H1 (cell line): ENCODE measurements around the gene P2RX7. TPM values are rescaled to one million over a fixed set of nuclear protein-coding genes. Genes with fewer than 3 reads are reported as not detected.

Experiments
- CTCF ChIA-PET: fragments of 300-600 bp; sonication (Branson Sonifier 250); formaldehyde crosslinking; loops from one replicate; lab custom pipeline; 2021; ENCODE audit not compliant: partially characterized antibody; lab: Charles Lee
- POLR2A ChIA-PET: fragments of 300-600 bp; sonication (Branson Sonifier 250); formaldehyde crosslinking; loops from one replicate; lab custom pipeline; 2021; ENCODE audit warnings: inconsistent platforms; ENCODE audit not compliant: partially characterized antibody; lab: Charles Lee
- DNase-seq, 2 experiments: peaks; one replicate each; pipeline versions ENCODE4 v3.0.0 to v3.0.0-alpha.2; 2010 to 2022; ENCODE audit warnings: low spot score in 2 of 2, low read depth in 1 of 2, mixed read lengths in 1 of 2
- FAIRE-seq: peaks from 2 replicates; lab custom pipeline; 2011; peaks lifted over from hg19 to GRCh38; lab: Jason Lieb, UNC
- H2AFZ ChIP-seq: 2 replicates; pipeline ENCODE4 v1.8.1; 2012; ENCODE audit warnings: low read length, inconsistent platforms
- H2AK5ac ChIP-seq: 2 replicates; pipeline ENCODE4 v1.6.1; 2013; ENCODE audit warnings: low read depth, low read length
- H2BK120ac ChIP-seq: replicated peaks from 2 replicates; pipeline ENCODE3; 2013; ENCODE audit warnings: low read depth, low read length, inconsistent platforms
- H2BK12ac ChIP-seq: 2 replicates; pipeline ENCODE4 v1.6.1; 2013; ENCODE audit warnings: low read depth, low read length
- H2BK15ac ChIP-seq: 2 replicates; pipeline ENCODE4 v1.6.1; 2013; ENCODE audit warnings: low read length
- H2BK20ac ChIP-seq: 2 replicates; pipeline ENCODE4 v1.6.1; 2013; ENCODE audit warnings: low read length
- H2BK5ac ChIP-seq: 2 replicates; pipeline ENCODE4 v1.6.1; 2013; ENCODE audit warnings: low read depth, low read length
- H3K14ac ChIP-seq: 2 replicates; pipeline ENCODE4 v1.6.1; 2013; ENCODE audit warnings: inconsistent platforms; ENCODE audit not compliant: insufficient read length
- H3K18ac ChIP-seq: 2 replicates; pipeline ENCODE4 v1.6.1; 2013; ENCODE audit warnings: low read length; ENCODE audit errors: extremely low read depth
- H3K23ac ChIP-seq: 2 replicates; pipeline ENCODE4 v1.6.1; 2013; ENCODE audit warnings: inconsistent platforms; ENCODE audit not compliant: insufficient read length
- H3K23me2 ChIP-seq: 2 replicates; pipeline ENCODE4 v1.6.1; 2013; ENCODE audit warnings: low read depth, low read length
- H3K27ac ChIP-seq: 2 replicates; pipeline ENCODE4 v1.6.1; 2011; ENCODE audit warnings: low read depth, low read length, inconsistent platforms
- H3K27me3 ChIP-seq, 4 experiments: replicated peaks in 1 of 4; 1 replicate in 1 of 4; 2 replicates in 3 of 4; pipeline versions ENCODE4 v1.6.1 to v1.8.1; 2011 to 2013; ENCODE audit warnings: low read length in 3 of 4, mild to moderate bottlenecking in 3 of 4, inconsistent platforms in 2 of 4, mixed read lengths in 2 of 4, moderate library complexity in 1 of 4; ENCODE audit not compliant: control insufficient read depth in 3 of 4, insufficient read depth in 3 of 4; ENCODE audit errors: extremely low read depth in 1 of 4
- H3K36me3 ChIP-seq, 4 experiments: 2 replicates each; pipeline versions ENCODE4 v1.6.1 to v1.8.1; 2011 to 2013; ENCODE audit warnings: mild to moderate bottlenecking in 4 of 4, low read length in 3 of 4, moderate library complexity in 2 of 4, control low read depth in 1 of 4, inconsistent platforms in 1 of 4; ENCODE audit not compliant: insufficient read depth in 4 of 4, control insufficient read depth in 2 of 4
- H3K4ac ChIP-seq: replicated peaks from 2 replicates; pipeline ENCODE3; 2013; ENCODE audit warnings: low read length, low read depth, mixed read lengths, inconsistent platforms; ENCODE audit not compliant: insufficient read length
- H3K4me1 ChIP-seq, 4 experiments: replicated peaks in 1 of 4; 1 replicate in 1 of 4; 2 replicates in 3 of 4; pipeline versions ENCODE4 v1.6.1 to v1.8.1; 2011 to 2013; ENCODE audit warnings: low read length in 3 of 4, inconsistent platforms in 2 of 4, mixed read lengths in 1 of 4; ENCODE audit not compliant: insufficient read depth in 4 of 4, control insufficient read depth in 3 of 4
- H3K4me2 ChIP-seq, 2 experiments: 2 replicates each; pipeline versions ENCODE4 v1.6.1 to v1.8.1; 2011 to 2013; ENCODE audit warnings: low read depth in 2 of 2, low read length in 2 of 2, control low read depth in 1 of 2, inconsistent platforms in 1 of 2, mild to moderate bottlenecking in 1 of 2; ENCODE audit not compliant: insufficient read depth in 1 of 2
- H3K4me3 ChIP-seq, 4 experiments: fragments of 200-600, 300-600 bp in 1 of 4; sonication (generic), shearing (Covaris generic), sonication (Bioruptor Twin) in 1 of 4; 2 replicates each; pipeline versions ENCODE4 v1.5.1 to v1.8.1; 2011 to 2016; ENCODE audit warnings: low read length in 4 of 4, low read depth in 3 of 4, control low read depth in 2 of 4, inconsistent platforms in 2 of 4, mild to moderate bottlenecking in 2 of 4, mixed read lengths in 1 of 4, moderate library complexity in 1 of 4; ENCODE audit not compliant: insufficient read depth in 2 of 4; ENCODE audit errors: extremely low read depth in 1 of 4
- H3K56ac ChIP-seq: replicated peaks from 2 replicates; pipeline ENCODE3; 2013; ENCODE audit warnings: low read depth, mild to moderate bottlenecking, mixed read lengths, low read length, inconsistent platforms; ENCODE audit not compliant: insufficient read length
- H3K79me1 ChIP-seq: 2 replicates; pipeline ENCODE4 v1.6.1; 2013; ENCODE audit warnings: low read depth, low read length, control low read depth
- H3K79me2 ChIP-seq, 2 experiments: 2 replicates each; pipeline versions ENCODE4 v1.6.1 to v1.8.1; 2012 to 2013; ENCODE audit warnings: low read length in 2 of 2, mild to moderate bottlenecking in 2 of 2, inconsistent platforms in 1 of 2; ENCODE audit not compliant: insufficient read depth in 2 of 2, control insufficient read depth in 1 of 2
- H3K9ac ChIP-seq, 4 experiments: replicated peaks in 1 of 4; 1 replicate in 1 of 4; 2 replicates in 3 of 4; pipeline versions ENCODE4 v1.6.1 to v1.8.1; 2011 to 2013; ENCODE audit warnings: low read depth in 3 of 4, low read length in 3 of 4, control low read depth in 2 of 4, mild to moderate bottlenecking in 2 of 4, moderate library complexity in 2 of 4, inconsistent platforms in 1 of 4; ENCODE audit errors: extremely low read depth in 1 of 4
- H3K9me3 ChIP-seq, 2 experiments: 2 replicates each; pipeline versions ENCODE4 v1.6.1 to v1.8.1; 2012 to 2013; ENCODE audit warnings: mild to moderate bottlenecking in 2 of 2, moderate library complexity in 2 of 2, control low read depth in 1 of 2, inconsistent platforms in 1 of 2, low read depth in 1 of 2, low read length in 1 of 2, mixed read lengths in 1 of 2; ENCODE audit not compliant: insufficient read depth in 2 of 2
- H4K20me1 ChIP-seq, 2 experiments: replicated peaks in 1 of 2; 2 replicates each; pipeline versions ENCODE3 to v1.8.1; 2011 to 2013; ENCODE audit warnings: inconsistent platforms in 2 of 2, low read length in 2 of 2, mild to moderate bottlenecking in 1 of 2; ENCODE audit not compliant: insufficient read depth in 2 of 2, control insufficient read depth in 1 of 2
- H4K5ac ChIP-seq: 2 replicates; pipeline ENCODE4 v1.6.1; 2013; ENCODE audit warnings: low read length, low read depth, mixed read lengths, inconsistent platforms; ENCODE audit not compliant: insufficient read length
- H4K8ac ChIP-seq: 2 replicates; pipeline ENCODE4 v1.8.0; 2013; ENCODE audit warnings: mild to moderate bottlenecking, moderate library complexity, low read length, inconsistent platforms; ENCODE audit not compliant: insufficient read depth; ENCODE audit errors: extremely low read depth
- H4K91ac ChIP-seq: replicated peaks from 2 replicates; pipeline ENCODE3; 2013; ENCODE audit warnings: low read length, mixed read lengths, inconsistent platforms; ENCODE audit not compliant: insufficient read length
- ASH2L ChIP-seq: fragments of 200-600, 300-600 bp; sonication (generic); IDR thresholded peaks from one replicate; pipeline ENCODE4 v1.7.1; 2017; ENCODE audit warnings: low read length
- BRCA1 ChIP-seq: IDR thresholded peaks from 2 replicates; pipeline ENCODE4 v1.6.1; 2012; ENCODE audit warnings: low read depth, low read length, improper control_type of control experiment
- CBX5 ChIP-seq: fragments of 300-800, 300-1000 bp; sonication (generic); IDR thresholded peaks from 2 replicates; pipeline ENCODE4 v1.7.1; 2016; ENCODE audit warnings: antibody characterized with exemption, low read length, low read depth
- CHD1 ChIP-seq: IDR thresholded peaks from 2 replicates; pipeline ENCODE4 v1.6.1; 2012; ENCODE audit warnings: low read depth, low read length, improper control_type of control experiment
- EZH2 ChIP-seq: fragments of 200-600 bp; sonication (generic); IDR thresholded peaks from 2 replicates; pipeline ENCODE4 v1.7.1; 2012; ENCODE audit warnings: low read depth, mild to moderate bottlenecking, moderate library complexity, low read length, inconsistent platforms; ENCODE audit not compliant: severe bottlenecking
- GTF2F1 ChIP-seq: IDR thresholded peaks from 2 replicates; pipeline ENCODE4 v1.6.1; 2012; ENCODE audit warnings: low read depth, low read length, improper control_type of control experiment, borderline replicate concordance
- MAFK ChIP-seq: IDR thresholded peaks from 2 replicates; pipeline ENCODE4 v1.6.1; 2012; ENCODE audit warnings: low read depth, mild to moderate bottlenecking, improper control_type of control experiment, low read length
- NRF1 ChIP-seq: IDR thresholded peaks from 2 replicates; pipeline ENCODE4 v1.6.1; 2011; ENCODE audit warnings: mild to moderate bottlenecking, low read depth, low read length, improper control_type of control experiment
- POU5F1 ChIP-seq: IDR thresholded peaks from 2 replicates; pipeline ENCODE4 v1.6.1; 2011; ENCODE audit warnings: low read depth, mild to moderate bottlenecking, low read length, moderate library complexity
- RBBP5 ChIP-seq: IDR thresholded peaks from 2 replicates; pipeline ENCODE4 v1.7.1; 2012; ENCODE audit warnings: low read depth, mild to moderate bottlenecking, inconsistent platforms, low read length, moderate library complexity, borderline replicate concordance
- SIRT6 ChIP-seq: IDR thresholded peaks from one replicate; pipeline ENCODE4 v1.7.1; 2012; ENCODE audit warnings: low read length, inconsistent platforms
- TAF1 ChIP-seq: IDR thresholded peaks from 2 replicates; pipeline ENCODE4 v1.6.1; 2011; ENCODE audit warnings: mild to moderate bottlenecking, low read depth, low read length
- TAF7 ChIP-seq: optimal IDR thresholded peaks from 2 replicates; pipeline ENCODE3; 2011; ENCODE audit warnings: low read depth, mild to moderate bottlenecking, inconsistent platforms, low read length, moderate library complexity, borderline replicate concordance
- TBP ChIP-seq: IDR thresholded peaks from 2 replicates; pipeline ENCODE4 v1.6.1; 2011; ENCODE audit warnings: low read depth, low read length, improper control_type of control experiment
- YY1 ChIP-seq: IDR thresholded peaks from 2 replicates; pipeline ENCODE4 v1.6.1; 2011; ENCODE audit warnings: low read depth, mild to moderate bottlenecking, low read length
- WGBS, 2 experiments: shearing (Covaris generic) in 1 of 2; methylation state at CpG; one replicate each; pipeline versions ENCODE4 v1.1.6 to v1.1.7; 2013 to 2015; ENCODE audit warnings: low lambda C conversion rate in 2 of 2, mixed read lengths in 2 of 2, inconsistent platforms in 1 of 2, low coverage in 1 of 2, missing lambda C conversion rate in 1 of 2; ENCODE audit not compliant: insufficient replicate concordance in 2 of 2, insufficient coverage in 1 of 2, insufficient read length in 1 of 2; ENCODE audit errors: extremely low coverage in 1 of 2, missing lambda C conversion rate in 1 of 2; 5-methylcytosine and 5-hydroxymethylcytosine counted together
- polyA plus RNA-seq, 7 experiments: library from polyadenylated mRNA; depleted of rRNA in 3 of 7; stranded (reverse) in 5 of 7; unstranded in 2 of 7; fragments of >200 nt in 5 of 7; fragments of 200-250 nt in 2 of 7; gene quantifications; 1 replicate in 5 of 7; 2 replicates in 1 of 7; 4 replicates in 1 of 7; pipeline versions ENCODE4 v1.2.1 to v1.2.3, GENCODE V29; 2011 to 2013; ENCODE audit warnings: missing spikeins in 2 of 7, mixed read lengths in 2 of 7
- total RNA-seq: library from RNA; stranded (reverse); fragmentation: NEBNext Ultra II Directional; extraction: Animal tissue kit (Norgen Biotek cat#: 25700); gene quantifications from 2 replicates; pipeline ENCODE4 v1.2.1, GENCODE V29; 2021

Gene P2RX7
- total and polyA plus RNA-seq, 2 of the 8 experiments (the other 6 are each of a cell fraction or from before 2014, with no cell fraction given): 0.38 to 0.56 TPM

GRCh38 chr12:121114806-121115205 lies 17.9 kb upstream of the P2RX7 start:
- Histone ChIP-seq H3K23ac (no peak overlapping the region), H3K9ac (no peak overlapping the region), H3K4me2 (no peak overlapping the region), H3K4me1 (no peaks in the 10 kb centered on the region), H2BK15ac (no peak overlapping the region), H3K27me3 (peaks cover 0 to 1% (median 0%) of the 10 kb centered on the region in 4 experiments; a peak in 1 of 7 replicates), H2BK12ac (no peak overlapping the region), H3K23me2 (no peaks in the 10 kb centered on the region), H3K56ac (no peak overlapping the region), H2AK5ac (no peak overlapping the region), H4K91ac (no peak overlapping the region), H4K20me1 (no peaks in the 10 kb centered on the region), H3K18ac (no peak overlapping the region), H4K5ac (no peak overlapping the region), H3K4ac (no peak overlapping the region), H3K79me2 (no peaks in the 10 kb centered on the region), H3K27ac (no peak overlapping the region), H2BK120ac (no peak overlapping the region), H2AFZ (no peak overlapping the region), H3K9me3 (no peaks in the 10 kb centered on the region), H2BK20ac (no peak overlapping the region), H3K79me1 (no peaks in the 10 kb centered on the region), H3K4me3 (no peak overlapping the region), H4K8ac (no peak overlapping the region), H3K14ac (no peak overlapping the region), H3K36me3 (no peaks in the 10 kb centered on the region), H2BK5ac (no peak overlapping the region)
- 59% methylated on average over 2 of the region's 2 CpGs; no CpG with 5 or more reads in 1 of the 2 experiments for WGBS, 2 experiments
- ChIA-PET CTCF (interaction anchor here (0.9 to 1.0 kb wide), 4 partner anchors 12 to 95 kb away, joined by 3 read pairs; no protein-coding TSS in a partner anchor), POLR2A (no interaction called here)
- no peak for DNase-seq
- no peak for FAIRE-seq
- TF ChIP-seq YY1: no peak
- no peak for TF ChIP-seq GTF2F1
- TF ChIP-seq CHD1: no peak
- no peak for TF ChIP-seq MAFK
- no peak for TF ChIP-seq ASH2L
- no peak for TF ChIP-seq POU5F1
- no peak for TF ChIP-seq TAF1
- TF ChIP-seq TAF7: no peak
- TF ChIP-seq SIRT6: no peak
- TF ChIP-seq NRF1: no peak
- TF ChIP-seq EZH2: no peak
- no peak for TF ChIP-seq BRCA1
- TF ChIP-seq TBP: no peak
- TF ChIP-seq RBBP5: no peak
- TF ChIP-seq CBX5: no peak
